SK-N-MC (cell line): ENCODE results near the gene RTL5.

Experiments used
- EZH2 ChIP-seq: fragments of 200-600 bp; sonication (generic); IDR thresholded peaks from one replicate; pipeline ENCODE4 v1.6.1; 2017; ENCODE audit warnings: antibody characterized with exemption
- FOXP2 ChIP-seq: optimal IDR thresholded peaks from 2 replicates; pipeline ENCODE3; 2011; ENCODE audit warnings: mild to moderate bottlenecking, moderate library complexity; ENCODE audit not compliant: insufficient read depth; ENCODE audit errors: extremely low read length, control extremely low read depth
- POLR2AphosphoS5 ChIP-seq: IDR thresholded peaks from 2 replicates; pipeline ENCODE4 v1.6.1; 2012; ENCODE audit warnings: mild to moderate bottlenecking, low read depth, low read length, borderline replicate concordance

DNA sequence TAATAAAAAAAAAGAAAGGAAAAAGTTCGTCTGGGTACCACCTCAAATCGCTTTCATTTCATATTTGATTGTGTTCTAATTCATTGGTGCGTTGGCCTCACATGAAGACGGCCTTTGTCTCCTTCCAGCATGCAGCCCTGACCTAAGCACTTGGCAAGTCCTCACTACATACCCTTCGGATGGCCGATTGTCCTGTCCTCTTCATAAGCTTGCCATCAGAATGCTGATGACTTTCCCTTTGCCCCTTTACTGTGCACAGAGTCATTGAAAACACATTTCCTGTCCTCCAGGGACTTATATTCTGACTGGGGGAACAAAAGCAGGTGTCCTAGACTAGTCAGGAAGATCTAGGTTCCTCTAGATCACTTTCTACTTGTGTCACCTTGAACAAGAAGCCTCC, 43.0 kb downstream of the RTL5 start:
- no peak for TF ChIP-seq POLR2AphosphoS5
- TF ChIP-seq EZH2 = no peak
- no peak for TF ChIP-seq FOXP2
